Cardiac muscle cell (in vitro differentiated cells and primary cell): ENCODE results near the gene ARL6IP6. TPM values are rescaled to one million over a fixed set of nuclear protein-coding genes. Genes with fewer than 3 reads are reported as not detected.
A peak's percentile ranks its signal among the peaks of the same experiment; 100 is the strongest.

Experiments
- DNase-seq, 2 donors: peaks; one replicate each; pipeline versions ENCODE4 v3.0.0 to v3.0.0-alpha.2; 2010 to 2017; ENCODE audit warnings: low read depth in 1 of 2, low spot score in 1 of 2
- H3K27ac ChIP-seq: fragments of 200-600 bp; sonication (generic); 2 replicates; pipeline ENCODE4 v1.5.1; 2016
- H3K27me3 ChIP-seq: fragments of 200-600 bp; sonication (generic); 2 replicates; pipeline ENCODE4 v1.6.0; 2016; ENCODE audit warnings: control low read depth
- H3K36me3 ChIP-seq: fragments of 200-600 bp; sonication (generic); 2 replicates; pipeline ENCODE4 v1.5.1; 2016; ENCODE audit warnings: control low read depth
- H3K4me1 ChIP-seq: fragments of 200-600 bp; sonication (generic); 2 replicates; pipeline ENCODE4 v1.8.1; 2017; ENCODE audit warnings: low read depth, mild to moderate bottlenecking, mixed run types
- H3K4me3 ChIP-seq: fragments of 200-600 bp; sonication (generic); 2 replicates; pipeline ENCODE4 v1.5.1; 2016; ENCODE audit warnings: mild to moderate bottlenecking
- H3K9me3 ChIP-seq: fragments of 200-600 bp; sonication (generic); 2 replicates; pipeline ENCODE4 v1.5.1; 2017; ENCODE audit warnings: low read depth, mild to moderate bottlenecking, control low read depth
- CTCF ChIP-seq: IDR thresholded peaks from 2 replicates; pipeline ENCODE4 v1.5.1; 2012; ENCODE audit warnings: low read depth, mild to moderate bottlenecking, low read length
- polyA plus RNA-seq: library from polyadenylated mRNA; unstranded; fragments of >200 nt; fragmentation: Nextera tagmentation; extraction: Ambion mirVana; gene quantifications from 2 replicates; pipeline ENCODE4 v1.2.1, GENCODE V29; 2016
- total RNA-seq: library from RNA; depleted of rRNA; stranded (reverse); fragments of >200 nt; gene quantifications from 2 replicates; pipeline ENCODE4 v1.2.3, GENCODE V29; 2016

ARL6IP6 gene
- total and polyA plus RNA-seq, 2 experiments from 2014 or later: 24.1 to 27.9 TPM

GRCh38 chr2:152683400-152683799 is 35.0 kb upstream of the ARL6IP6 start:
- H3K4me1 ChIP-seq: no peaks in the 10 kb centered on the region
- no peaks in the 10 kb centered on the region for H3K9me3 ChIP-seq
- DNase-seq: no peak
- H3K27ac ChIP-seq: no peak overlapping the region
- H3K27me3 ChIP-seq: no peaks in the 10 kb centered on the region
- H3K4me3 ChIP-seq: no peak overlapping the region
- TF ChIP-seq CTCF: no peak
- peaks cover 36% of the 10 kb centered on the region for H3K36me3 ChIP-seq

GRCh38 chr2:152686321-152686720 is 32.1 kb upstream of the ARL6IP6 start:
- no peak overlapping the region for H3K4me3 ChIP-seq
- TF ChIP-seq CTCF: no peak
- H3K36me3 ChIP-seq: peaks cover 9% of the 10 kb centered on the region
- no peak overlapping the region for H3K27ac ChIP-seq
- no peaks in the 10 kb centered on the region for H3K4me1 ChIP-seq
- no peak for DNase-seq
- no peaks in the 10 kb centered on the region for H3K9me3 ChIP-seq
- no peaks in the 10 kb centered on the region for H3K27me3 ChIP-seq

GRCh38 chr2:152693033-152693432 is 25.4 kb upstream of the ARL6IP6 start:
- Histone ChIP-seq H3K27ac (no peak overlapping the region), H3K9me3 (no peaks in the 10 kb centered on the region), H3K4me3 (no peak overlapping the region), H3K4me1 (no peaks in the 10 kb centered on the region), H3K27me3 (no peaks in the 10 kb centered on the region), H3K36me3 (peaks cover 21% of the 10 kb centered on the region)
- no peak for DNase-seq
- TF ChIP-seq CTCF: no peak

- H3K36me3 ChIP-seq: peaks cover 17% of the 10 kb centered on the region
- H3K27ac ChIP-seq: no peak overlapping the region
- H3K4me3 ChIP-seq: no peak overlapping the region
- TF ChIP-seq CTCF: no peak
- no peaks in the 10 kb centered on the region for H3K27me3 ChIP-seq
- H3K4me1 ChIP-seq: no peaks in the 10 kb centered on the region
- peak in 1 of 2 donors; percentile 60 for DNase-seq
- no peaks in the 10 kb centered on the region for H3K9me3 ChIP-seq
Observed at GRCh38 chr2:152694161-152694661, 24.2 kb upstream of the ARL6IP6 start.

- no peaks in the 10 kb centered on the region for H3K27me3 ChIP-seq
- no peak for TF ChIP-seq CTCF
- H3K4me3 ChIP-seq: no peak overlapping the region
- H3K9me3 ChIP-seq: no peaks in the 10 kb centered on the region
- H3K27ac ChIP-seq: no peak overlapping the region
- no peaks in the 10 kb centered on the region for H3K4me1 ChIP-seq
- DNase-seq: no peak
- H3K36me3 ChIP-seq: peaks cover 17% of the 10 kb centered on the region
Observed at GRCh38 chr2:152695763-152696162, 22.7 kb upstream of the ARL6IP6 start.

- Histone ChIP-seq H3K27ac (no peak overlapping the region), H3K4me3 (no peak overlapping the region), H3K27me3 (no peaks in the 10 kb centered on the region), H3K36me3 (peaks cover 17% of the 10 kb centered on the region), H3K9me3 (no peaks in the 10 kb centered on the region), H3K4me1 (no peaks in the 10 kb centered on the region)
- DNase-seq: no peak
- no peak for TF ChIP-seq CTCF
Observed at GRCh38 chr2:152696476-152696875, 21.9 kb upstream of the ARL6IP6 start.
